Activated CD4-positive, alpha-beta T cell treated with anti-CD3 and anti-CD28 coated beads for 48 hours (primary cell): ENCODE measurements around the gene DUOX1.

Source experiments
- DNase-seq: peaks from one replicate; pipeline ENCODE4 v3.0.0-alpha.2; 2020

The DUOX1 gene

GRCh38 chr15:45197512-45197911 is 67.7 kb downstream of the DUOX1 start:
- no peak for DNase-seq

- peak; percentile 94 for DNase-seq
Observed at GRCh38 chr15:45198337-45199135, 68.7 kb downstream of the DUOX1 start.

GRCh38 chr15:45199136-45199810 is 69.5 kb downstream of the DUOX1 start:
- peak; percentile 54 for DNase-seq

GRCh38 chr15:45200001-45200798 is 70.4 kb downstream of the DUOX1 start:
- DNase-seq = peak; percentile 97

GRCh38 chr15:45200799-45201556 is 71.2 kb downstream of the DUOX1 start:
- peak; percentile 92 for DNase-seq

- DNase-seq = no peak
Observed at GRCh38 chr15:45201557-45201859, 71.7 kb downstream of the DUOX1 start.

- no peak for DNase-seq
Observed at GRCh38 chr15:45201869-45202268, 72.1 kb downstream of the DUOX1 start.

- DNase-seq = no peak
Observed at GRCh38 chr15:45203182-45203581, 73.4 kb downstream of the DUOX1 start.

GRCh38 chr15:45205192-45205591 is 75.4 kb downstream of the DUOX1 start:
- peak; percentile 81 for DNase-seq

- DNase-seq = no peak
Observed at GRCh38 chr15:45212493-45212892, 82.7 kb downstream of the DUOX1 start.
